HCT116 (cell line): Measurements from ENCODE around the gene RGL3. TPM values are rescaled to one million over a fixed set of nuclear protein-coding genes. Genes with fewer than 3 reads are reported as not detected.

Experiments used
- CTCF ChIP-seq, 3 experiments: fragments of 200-600 bp in 1 of 3; sonication (generic) in 1 of 3; IDR thresholded peaks in 2 of 3; conservative IDR thresholded peaks in 1 of 3; 2 replicates each; pipeline ENCODE4 v1.5.1; 2012 to 2017; ENCODE audit warnings: low read depth in 2 of 3, low read length in 2 of 3, antibody characterized with exemption in 1 of 3, borderline replicate concordance in 1 of 3, control low read depth in 1 of 3, mild to moderate bottlenecking in 1 of 3, mixed read lengths in 1 of 3, mixed run types in 1 of 3, moderate library complexity in 1 of 3; ENCODE audit not compliant: insufficient read depth in 1 of 3
- ELF1 ChIP-seq: IDR thresholded peaks from 2 replicates; pipeline ENCODE4 v1.6.1; 2012; ENCODE audit warnings: low read depth, borderline replicate concordance
- POLR2AphosphoS5 ChIP-seq: IDR thresholded peaks from 2 replicates; pipeline ENCODE4 v1.6.1; 2011; ENCODE audit warnings: mild to moderate bottlenecking, low read depth, low read length, moderate library complexity
- RAD21 ChIP-seq: IDR thresholded peaks from 2 replicates; pipeline ENCODE4 v1.6.1; 2012; ENCODE audit warnings: low read depth, mild to moderate bottlenecking
- SP1 ChIP-seq: IDR thresholded peaks from 2 replicates; pipeline ENCODE4 v1.6.1; 2012; ENCODE audit warnings: low read depth
- TCF7L2 ChIP-seq: IDR thresholded peaks from 2 replicates; pipeline ENCODE4 v1.7.0; 2011; ENCODE audit warnings: borderline replicate concordance, inconsistent platforms; ENCODE audit not compliant: insufficient read depth, insufficient read length; ENCODE audit errors: extremely low read depth
- ZBTB33 ChIP-seq: IDR thresholded peaks from 2 replicates; pipeline ENCODE4 v1.6.1; 2011; ENCODE audit warnings: mild to moderate bottlenecking, low read length, moderate library complexity; ENCODE audit not compliant: insufficient replicate concordance; ENCODE audit errors: extremely low read depth
- total RNA-seq: library from RNA; stranded (reverse); gene quantifications from one replicate; pipeline ENCODE4 v1.2.1, GENCODE V29; 2021; ENCODE audit not compliant: unreplicated experiment
- TF ChIP-seq, protein P1 (sequence below): IDR thresholded peaks from 2 replicates; pipeline ENCODE4 v1.6.1; 2012

Gene RGL3
- total RNA-seq, 1 experiment from 2014 or later = 99.2 TPM

DNA sequence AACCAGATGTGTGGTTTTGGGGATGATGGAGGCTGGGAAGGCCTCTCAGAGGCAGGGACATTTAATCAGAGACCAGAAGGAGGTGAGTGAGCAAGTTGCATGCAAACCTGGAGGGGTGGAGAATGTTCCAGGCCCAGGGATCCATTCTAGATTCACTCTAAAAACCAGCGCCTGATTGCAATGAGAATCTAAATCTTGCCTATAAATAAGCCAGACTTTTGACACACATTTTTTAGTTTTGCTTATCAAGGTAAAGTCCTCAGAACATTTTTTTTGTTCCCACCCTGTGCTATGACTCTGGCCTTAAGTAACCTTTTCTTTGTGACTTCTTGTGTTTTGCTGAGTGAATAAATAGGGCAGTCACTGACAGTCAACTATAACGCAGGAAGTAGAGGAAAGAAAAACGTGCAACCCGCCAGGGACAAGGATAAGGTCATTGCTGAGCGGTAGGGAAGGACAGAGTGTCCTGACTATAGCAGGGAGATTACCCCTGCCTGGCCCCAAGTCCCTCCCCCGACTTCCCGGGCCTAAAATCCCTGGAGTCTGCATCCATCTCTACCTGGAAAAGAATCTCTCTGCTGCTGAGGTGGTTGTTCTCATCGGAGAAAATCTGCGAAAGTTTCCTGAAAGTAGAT is 14.4 kb downstream of the RGL3 start (continued):
- TF ChIP-seq ZBTB33 (no peak), RAD21 (no peak), POLR2AphosphoS5 (no peak), TCF7L2 (no peak), ELF1 (no peak), CTCF (IDR thresholded peaks at IDR 0.05 in 2 of 3, conservative IDR thresholded peaks at IDR 0.05 in 1 of 3; ENCODE audit: borderline replicate concordance in 1 of 3, insufficient read depth in 1 of 3, low read depth in 2 of 3, low read length in 2 of 3) (no peak), SP1 (no peak)
- TF ChIP-seq, protein P1, sequence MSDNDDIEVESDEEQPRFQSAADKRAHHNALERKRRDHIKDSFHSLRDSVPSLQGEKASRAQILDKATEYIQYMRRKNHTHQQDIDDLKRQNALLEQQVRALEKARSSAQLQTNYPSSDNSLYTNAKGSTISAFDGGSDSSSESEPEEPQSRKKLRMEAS = no peak
